GM19395 (cell line): Measurements from ENCODE around the gene SLC7A5.
A peak's percentile ranks its signal among the peaks of the same experiment; 100 is the strongest.
"Not testable (repeated sequence)": the region's sequence is repeated elsewhere in the genome, so short reads cannot be mapped to it uniquely, and the experiment has no call there.

Experiments
- ATAC-seq: cut with Tn5 transposase; IDR thresholded peaks from one replicate; pipeline ENCODE4 v1.9.1; 2021; ENCODE audit warnings: mild to moderate bottlenecking, moderate library complexity; ENCODE audit not compliant: unreplicated experiment

SLC7A5 gene

DNA sequence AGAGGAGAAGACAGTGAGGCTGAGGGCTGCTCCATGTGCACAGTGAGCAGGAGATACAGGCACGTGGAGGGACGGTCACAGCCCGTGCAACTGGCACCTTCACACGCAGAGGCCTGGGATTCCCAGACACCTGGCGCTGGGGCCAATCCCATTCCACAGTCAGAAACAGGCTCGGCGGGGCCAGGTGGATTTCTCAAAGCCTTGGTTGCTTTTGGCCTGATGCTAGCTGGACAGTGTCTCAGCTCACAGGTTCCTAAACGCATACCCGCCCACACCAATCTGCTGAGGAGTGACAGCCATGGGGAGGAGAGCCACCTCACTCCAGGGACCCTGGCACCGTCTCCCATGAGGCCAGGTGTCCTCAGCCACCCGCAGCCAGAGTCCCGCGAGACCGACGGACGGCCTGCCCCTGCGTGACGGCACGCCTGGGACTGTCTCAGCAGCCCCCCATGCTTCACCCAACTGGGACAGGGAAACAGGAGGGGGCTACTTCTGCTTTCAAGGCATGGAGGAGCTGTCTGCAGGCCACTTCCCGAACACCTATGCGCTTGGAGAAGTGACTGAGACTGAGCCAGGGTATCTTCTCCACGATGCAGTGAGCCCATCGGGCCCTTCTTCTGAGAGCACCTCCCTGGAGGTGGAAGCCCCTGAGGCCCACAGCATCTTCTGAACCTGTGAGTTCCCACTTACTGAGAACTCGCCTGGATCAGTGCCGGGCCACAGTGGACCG lies 6.5 kb downstream of the SLC7A5 start:
- ATAC-seq, result not testable (repeated sequence)

DNA sequence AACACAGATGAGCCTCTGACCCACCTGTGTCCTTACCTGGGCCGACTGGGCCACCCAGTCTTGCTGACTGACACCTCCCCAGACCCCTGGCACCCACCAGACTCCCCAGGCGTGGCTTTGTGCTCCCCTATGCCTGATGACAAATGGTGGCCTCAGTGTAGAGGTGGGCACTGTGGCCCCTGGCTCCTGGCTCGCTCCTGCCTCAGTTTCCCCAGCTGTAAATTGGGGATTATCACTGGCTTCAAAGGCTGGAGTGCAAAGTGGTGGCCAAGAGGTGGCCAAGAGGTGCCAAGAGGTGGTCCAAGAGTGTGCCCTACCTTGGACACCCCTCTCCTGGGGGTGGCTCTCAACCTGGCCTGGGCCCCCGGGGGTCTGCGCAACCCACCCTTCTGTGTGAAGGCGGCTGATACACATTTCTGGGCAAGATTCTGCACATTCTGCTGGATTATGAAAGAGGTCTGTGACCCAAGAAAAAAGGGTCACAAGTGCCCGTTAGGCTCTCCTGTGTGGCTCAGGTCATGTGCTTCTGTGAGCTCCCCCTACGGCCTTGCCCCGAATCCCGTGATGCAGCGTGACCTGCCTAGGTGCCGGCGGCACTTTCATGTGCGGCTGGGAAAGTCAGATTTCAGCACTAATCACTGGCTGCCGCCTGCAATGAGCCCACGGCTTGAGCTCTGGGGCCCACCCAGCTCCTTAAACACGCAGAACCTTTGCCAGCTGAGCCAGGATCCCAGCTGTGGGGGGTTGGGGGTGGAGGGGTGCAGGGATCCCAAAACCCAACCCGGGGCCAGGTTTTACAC lies 7.8 kb downstream of the SLC7A5 start:
- ATAC-seq, result not testable (repeated sequence)

DNA sequence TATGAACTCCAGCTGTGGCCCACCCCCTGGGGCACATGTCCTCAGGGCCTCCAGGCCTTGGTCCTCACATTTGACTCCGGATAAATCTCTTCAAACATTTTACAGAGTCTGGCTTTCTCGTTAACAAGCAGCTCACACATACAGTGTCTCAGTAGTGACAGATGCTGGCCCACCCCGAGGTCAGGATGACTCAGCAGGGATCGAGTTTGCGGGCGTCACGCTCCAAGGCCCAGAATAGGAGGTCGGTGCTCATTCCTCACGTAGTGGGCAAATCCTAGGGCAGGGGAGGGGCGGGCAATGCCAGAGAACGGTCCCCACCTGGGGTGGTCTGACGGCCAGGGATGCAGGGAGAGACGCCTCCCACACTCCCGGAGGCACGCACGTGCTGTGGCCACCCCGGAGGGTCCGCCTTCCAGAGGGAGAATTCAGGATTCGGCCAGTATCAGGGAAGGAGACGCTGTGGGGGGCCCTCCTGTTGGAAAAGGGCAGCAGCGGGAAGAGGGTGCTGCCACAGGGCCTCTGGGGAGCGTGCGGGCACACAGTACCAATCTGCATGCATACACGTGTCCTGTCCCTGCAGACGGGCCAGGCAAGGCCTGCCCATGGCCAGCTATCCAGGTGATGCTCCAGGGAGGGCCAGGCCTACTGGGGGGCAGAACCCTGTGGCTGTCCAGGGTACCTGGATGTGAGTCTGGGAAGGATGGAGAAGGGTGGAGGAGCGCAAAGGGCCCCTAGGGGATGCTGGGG lies 8.6 kb downstream of the SLC7A5 start:
- ATAC-seq, result no peak

DNA sequence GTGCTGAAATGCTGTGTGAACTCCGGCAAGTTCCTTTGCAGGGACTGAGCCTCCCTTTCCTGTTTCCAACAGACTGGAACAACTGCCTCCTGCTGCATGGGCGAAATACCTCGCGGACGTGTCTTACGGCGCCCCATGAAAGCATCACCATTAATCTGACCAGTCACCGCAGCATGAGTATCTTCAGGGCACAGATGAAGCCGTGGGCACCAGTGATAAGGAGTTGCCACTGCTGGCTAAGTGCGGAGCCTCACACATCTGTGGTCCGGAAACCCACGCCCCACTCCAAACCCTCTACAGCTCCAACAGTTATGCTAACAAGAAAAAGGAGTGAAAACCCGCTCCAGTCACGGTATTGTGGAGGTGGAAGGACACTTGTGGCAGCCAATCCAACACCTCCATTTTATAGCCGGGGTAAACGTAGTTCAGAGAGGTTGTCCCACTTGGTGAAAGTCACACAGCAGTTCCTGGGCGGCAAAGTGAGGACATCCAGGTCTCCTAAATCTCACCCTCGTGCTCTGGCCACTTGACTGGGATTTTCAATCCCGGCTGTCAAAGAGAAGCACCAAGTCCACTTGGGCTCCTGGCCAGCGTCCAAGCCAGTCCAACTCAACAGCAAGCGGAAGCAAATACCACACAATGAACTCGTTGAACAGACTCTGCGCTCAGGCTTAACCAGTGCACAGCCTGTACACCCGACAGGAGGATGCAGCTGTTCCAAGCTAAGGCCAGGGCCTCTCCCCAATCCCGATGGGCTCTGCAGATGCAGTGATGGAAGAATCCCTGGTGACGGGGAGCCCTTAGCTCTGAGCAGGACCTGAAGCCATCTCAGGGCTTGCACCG lies 10.9 kb downstream of the SLC7A5 start:
- not testable (repeated sequence) for ATAC-seq

DNA sequence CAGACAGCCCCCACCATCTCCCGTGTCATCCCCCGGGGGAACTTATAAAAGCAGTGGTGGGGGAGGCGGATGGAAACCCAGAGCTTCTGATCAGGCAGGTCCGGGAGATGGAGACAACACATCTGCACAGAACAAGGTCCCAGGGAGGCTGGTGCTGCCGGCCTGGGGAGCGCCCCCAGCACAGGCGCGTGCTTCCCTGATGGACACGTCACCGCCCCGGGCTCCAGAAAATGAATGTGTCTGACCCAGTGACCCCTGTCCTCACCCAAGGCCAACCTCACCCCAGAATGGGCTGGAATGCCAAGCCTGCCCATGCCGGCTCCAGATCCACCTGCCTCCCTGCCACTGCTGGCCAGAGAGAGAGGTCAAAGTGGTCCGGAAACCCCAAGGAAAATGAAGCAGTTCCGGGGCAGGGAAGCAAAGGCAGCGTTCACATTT lies 12.5 kb downstream of the SLC7A5 start:
- ATAC-seq, result no peak

DNA sequence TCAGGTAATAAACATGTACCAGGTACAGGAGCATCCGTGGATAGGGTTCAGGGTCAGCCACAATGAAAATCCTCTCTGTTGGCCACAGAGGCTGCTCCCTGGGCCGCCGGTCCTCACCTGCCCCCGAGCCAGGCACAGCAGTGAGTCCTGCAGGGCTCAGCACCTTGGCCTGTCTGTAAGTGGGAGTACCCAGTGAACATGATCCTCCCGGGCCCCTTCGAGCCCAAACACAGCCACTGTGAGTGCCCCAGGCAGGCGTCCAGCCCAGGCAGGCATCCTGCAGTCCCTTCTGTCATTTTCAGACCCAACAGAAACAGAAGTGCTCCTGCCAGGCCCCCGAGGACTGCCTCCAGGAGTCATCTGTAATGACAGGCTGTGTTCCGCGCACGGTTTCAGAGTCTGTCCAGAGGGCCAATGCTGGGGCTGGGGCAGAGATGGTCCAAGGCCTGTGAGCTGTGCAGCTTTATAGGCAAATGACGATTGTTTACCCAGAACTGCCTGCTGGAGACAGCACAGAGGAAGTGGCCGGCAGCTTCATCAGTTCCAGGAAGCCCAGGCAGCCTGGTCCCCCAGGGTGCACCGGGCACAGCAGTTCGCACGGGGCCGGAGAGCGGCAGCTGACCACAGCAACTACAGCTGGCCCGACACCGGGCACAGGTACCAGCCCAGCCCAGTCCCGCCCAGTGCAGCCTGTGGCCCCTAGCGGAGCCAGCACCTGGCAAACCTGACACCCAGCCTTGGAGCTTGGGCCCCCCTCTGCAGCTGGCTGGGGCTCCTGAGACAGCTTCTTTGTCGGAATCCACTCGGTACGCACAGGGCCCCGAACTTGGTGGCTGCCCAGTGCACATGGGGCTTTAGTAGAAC lies 13.2 kb downstream of the SLC7A5 start:
- ATAC-seq, result no peak

DNA sequence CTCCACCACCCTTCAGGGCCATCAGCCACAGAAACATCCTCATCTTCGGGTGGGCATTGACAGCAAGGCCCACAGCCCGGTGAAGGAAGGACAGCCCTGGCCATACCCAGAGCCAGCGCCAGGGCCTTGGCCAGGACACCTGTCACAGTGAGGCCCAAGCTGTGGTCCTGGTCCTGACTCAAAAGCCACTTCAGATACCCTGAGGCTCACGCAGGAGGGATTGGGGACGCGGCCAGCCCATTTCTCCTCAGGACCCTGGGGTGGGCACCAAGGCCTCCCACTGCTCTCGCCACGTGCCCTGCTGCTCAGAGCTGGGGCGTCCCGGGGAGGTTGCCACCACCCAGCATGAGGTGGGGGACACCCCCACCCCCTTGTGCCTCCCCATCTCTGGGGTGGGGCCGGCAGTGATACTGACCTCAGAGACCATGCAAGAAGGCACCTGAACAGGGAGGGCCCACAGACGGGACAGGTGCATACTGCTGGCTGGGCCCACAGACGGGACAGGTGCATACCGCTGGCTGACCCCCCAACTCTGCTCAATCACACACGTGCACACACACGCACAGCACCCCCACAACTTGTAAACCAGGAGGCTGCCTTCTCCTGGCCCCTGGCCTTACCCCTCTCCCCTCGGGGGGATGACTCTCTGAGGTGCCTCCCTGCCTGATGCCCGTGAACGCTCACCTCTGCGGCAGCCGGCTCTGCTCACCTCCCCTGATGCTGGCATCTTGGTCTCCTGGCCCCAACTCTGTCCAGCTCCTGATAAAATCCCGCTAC lies 14.2 kb downstream of the SLC7A5 start:
- no peak for ATAC-seq

DNA sequence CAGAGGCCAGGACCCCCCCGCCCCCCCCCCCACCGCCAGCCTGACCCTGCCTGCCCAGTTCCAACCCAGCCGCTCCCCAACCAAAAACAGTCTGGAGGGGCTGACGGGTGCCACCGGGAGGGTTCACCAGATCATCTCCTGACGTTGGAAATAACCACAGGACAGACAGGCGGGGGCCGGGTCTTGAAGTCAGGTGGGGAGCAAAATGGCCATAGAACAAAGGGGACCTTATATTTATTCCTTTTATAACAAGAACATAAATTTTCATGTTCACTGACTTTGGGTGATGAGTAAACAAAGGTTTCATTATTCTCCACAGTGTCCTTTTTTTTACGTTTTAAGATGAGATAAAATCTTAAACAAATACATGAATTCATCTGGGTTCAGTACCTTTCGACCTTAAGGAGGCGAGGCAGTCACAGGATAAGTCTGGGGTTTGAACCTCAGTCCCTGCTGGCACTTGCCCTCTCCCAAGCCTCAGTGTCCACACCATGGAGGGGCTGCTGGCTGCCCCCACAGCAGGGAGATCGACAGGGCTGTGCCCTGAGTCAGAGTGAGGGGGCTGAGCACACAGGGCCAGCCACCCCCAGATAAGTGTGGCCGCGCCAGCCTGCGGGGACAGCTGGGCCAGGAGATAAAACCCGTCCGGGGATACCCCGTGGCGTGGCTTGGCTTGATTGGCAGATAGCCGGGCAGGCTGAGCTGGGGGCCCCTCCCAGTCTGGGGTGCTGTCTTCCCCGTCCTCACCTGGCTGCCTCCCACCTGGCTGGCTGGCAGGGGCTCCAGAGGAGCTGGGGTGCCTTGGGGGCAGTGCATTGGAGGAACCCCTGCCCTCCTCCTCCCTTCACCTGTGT lies 15.0 kb downstream of the SLC7A5 start:
- ATAC-seq, result no peak

DNA sequence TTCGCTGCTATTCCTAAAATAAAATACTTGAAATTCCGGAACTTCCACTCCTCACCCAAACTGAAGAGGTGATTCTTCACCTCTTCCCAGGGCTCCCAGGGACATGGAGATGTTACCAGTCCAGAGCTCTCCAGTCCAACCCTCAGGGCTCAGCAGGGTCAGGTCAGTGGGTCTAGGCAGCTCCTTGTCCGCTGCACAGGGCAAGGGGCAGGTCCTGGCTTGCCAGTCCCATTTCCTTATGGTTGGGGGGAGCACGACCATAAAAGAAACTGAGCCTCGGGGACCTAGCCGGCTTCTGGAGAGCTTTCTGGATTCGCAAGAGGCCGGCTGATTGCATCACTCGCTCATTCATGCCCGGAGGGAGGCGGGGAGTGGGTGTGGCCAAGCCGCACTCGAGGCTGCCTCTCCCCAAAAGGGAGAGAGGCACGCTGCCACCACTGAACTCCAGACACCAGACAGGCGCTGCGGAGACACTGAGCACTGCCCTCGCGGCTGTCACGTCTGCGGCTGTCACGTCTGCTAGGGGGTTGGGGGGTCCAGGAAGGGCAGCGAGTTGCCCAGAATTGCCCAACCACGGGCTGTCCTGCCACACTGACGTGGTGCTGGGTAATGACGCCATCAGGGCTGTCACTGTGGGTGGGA lies 15.8 kb downstream of the SLC7A5 start:
- peak; percentile 61 for ATAC-seq

DNA sequence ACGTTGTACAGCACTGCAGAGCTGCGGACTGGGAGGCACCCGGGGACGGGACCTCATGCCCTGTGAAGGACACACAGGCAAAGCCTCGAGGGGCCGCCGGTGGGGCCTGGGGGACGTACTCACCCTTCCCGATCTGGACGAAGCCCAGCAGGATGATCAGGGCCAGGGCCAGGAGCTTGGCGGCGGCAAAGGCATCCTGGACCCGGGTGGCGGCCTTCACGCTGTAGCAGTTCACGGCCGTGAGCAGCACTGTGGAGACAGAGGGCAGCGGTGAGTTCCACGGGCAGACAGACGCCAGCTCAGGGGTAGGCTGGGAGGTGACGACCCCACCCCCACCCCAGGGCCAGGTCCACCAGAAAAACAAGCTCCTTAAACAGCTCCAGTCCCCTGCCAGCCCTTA lies 17.7 kb downstream of the SLC7A5 start:
- no peak for ATAC-seq

DNA sequence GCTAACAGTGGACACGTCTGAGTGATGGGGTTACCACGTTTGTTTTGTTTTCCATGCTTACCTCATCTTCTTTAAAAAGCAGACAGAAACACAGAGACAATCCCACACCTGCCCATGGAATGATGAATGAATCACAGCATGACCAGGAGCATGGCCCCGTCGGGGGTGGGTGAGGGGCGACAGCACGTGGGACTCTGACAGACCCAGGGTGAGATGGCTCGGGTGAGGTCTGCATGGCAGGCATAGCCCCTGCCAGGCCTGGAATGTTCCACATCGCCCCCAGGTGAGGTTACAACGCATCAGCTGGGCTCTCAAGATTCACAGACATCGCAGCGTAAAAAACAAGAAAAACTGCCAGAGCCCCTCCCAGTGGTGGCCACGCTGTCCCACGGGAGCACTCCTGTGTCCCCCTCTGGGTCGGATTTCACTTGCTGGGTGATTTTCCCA lies 18.1 kb downstream of the SLC7A5 start:
- ATAC-seq, result no peak

DNA sequence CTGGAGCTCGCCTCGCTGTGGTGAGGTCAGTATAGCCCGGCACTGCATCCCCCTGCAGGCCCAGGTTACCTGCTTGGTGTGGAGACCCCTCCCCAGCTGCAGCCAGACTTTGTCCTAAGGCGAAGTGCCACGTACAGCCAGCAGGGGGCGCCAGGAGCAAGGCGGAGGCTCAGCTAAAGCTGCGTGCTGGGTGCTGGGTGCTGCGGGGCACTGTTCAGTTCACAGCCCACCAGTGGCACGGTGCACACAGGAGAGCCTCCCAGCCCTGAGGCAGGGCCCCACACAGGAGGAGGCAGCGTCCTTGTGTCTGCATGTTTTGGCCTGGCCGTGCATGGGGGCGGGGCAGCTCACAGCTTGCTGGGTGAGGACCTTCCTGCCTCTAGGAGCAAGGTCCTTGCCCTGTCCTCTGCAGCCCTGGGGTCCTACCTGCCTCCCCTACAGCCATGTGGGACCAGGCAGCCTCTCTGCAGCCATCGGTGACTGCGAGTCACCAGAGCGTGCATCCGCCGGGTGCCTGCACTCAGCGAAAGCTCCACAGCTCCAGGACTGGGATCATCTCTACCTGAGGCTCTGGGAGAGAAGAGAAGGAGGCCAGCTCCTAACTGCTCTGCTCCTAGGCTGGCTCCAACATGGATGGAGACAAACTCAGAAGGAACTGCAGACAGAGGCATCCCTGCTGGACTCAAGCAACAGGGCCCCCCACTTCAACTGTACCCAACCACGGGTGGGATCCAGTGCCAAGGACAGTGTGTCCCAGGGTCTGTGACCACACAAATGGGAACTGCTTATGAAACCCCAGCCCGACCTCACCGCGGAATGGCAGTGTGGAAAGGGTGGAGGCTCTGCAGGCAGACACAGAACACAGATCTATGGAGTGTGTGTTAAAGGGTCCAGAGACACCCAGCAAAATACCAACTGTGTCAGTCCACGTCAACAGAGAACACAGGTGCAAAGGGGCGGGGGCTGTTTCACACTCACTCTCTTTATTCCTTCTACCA lies 19.0 kb downstream of the SLC7A5 start:
- ATAC-seq, result no peak

DNA sequence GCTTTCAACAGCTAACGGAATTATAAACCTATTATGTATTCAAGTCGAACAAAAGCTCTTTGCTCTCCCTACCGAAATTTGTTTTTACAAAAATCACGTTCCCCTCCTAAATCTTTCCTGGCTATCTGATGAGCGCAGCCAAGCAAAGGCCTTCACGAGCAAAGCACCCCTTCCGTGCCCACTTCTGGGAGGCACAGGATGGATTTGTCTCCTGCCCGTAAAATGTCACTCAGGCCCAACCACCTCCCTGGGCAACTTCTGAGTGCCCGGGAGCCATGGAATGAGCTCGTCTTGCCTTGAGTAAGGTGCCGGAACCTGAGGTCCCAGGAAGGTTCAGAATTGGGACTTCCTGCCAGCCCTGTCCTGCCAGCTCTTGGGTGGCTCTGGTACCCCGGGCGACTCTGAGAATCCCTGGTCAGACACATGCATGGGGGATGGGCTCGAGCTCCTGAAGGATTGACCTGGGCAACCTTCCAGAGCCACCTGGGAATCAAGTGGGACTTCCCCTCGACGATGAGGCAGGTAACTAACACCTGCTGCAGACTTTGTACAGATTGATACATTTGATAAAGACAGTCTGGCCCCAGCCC lies 19.8 kb downstream of the SLC7A5 start:
- no peak for ATAC-seq

DNA sequence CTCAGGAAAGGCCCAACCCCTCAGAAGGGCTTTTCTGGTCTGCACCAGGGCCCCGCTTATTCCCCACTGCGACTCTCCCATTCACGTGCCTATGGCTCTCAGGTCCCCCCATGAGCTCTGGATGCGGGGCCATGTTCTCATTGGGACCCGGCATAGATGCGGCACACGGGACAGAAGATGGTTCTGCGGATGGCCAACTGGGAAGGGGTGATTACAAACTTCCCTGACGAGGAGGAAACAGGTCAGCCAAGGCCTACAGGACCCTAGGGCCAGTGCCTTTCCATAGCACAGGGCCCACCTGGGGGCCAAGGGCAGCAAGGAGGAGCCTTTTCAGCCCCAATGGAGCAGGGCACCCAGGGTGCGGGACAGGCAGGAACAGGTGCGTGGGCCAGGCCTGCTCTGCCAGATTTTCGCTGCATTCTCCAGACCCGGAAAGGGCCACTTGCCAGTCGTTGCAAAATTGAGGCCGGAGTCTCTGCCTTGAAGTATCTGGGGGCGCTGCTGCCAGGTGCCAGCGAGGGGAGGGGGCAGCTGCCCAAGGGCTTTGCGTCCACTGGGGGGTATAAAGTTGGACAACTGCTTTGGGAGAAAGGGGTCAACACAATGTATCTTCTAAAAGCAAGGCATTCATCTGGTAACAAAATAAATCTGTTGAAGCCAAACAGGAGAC lies 20.5 kb downstream of the SLC7A5 start:
- ATAC-seq, result no peak
